Ascending aorta (tissue), 2 donors: Measurements from ENCODE around the gene ADGRB2. TPM values are rescaled to one million over a fixed set of nuclear protein-coding genes. Genes with fewer than 3 reads are reported as not detected.

Experiments
- DNase-seq, 2 donors: peaks; one replicate each; pipeline ENCODE4 v3.0.0-alpha.2; 2019; ENCODE audit warnings: low spot score in 2 of 2
- H3K27ac ChIP-seq, 2 donors: fragments of 200-600 bp; sonication (generic); one replicate each; pipeline ENCODE4 v1.5.1; 2016 to 2017; ENCODE audit warnings: mild to moderate bottlenecking in 1 of 2
- H3K27me3 ChIP-seq: fragments of 200-600 bp; sonication (generic); one replicate; pipeline ENCODE4 v1.5.1; 2017
- H3K36me3 ChIP-seq, 2 donors: fragments of 200-600 bp; sonication (generic); one replicate each; pipeline ENCODE4 v1.5.1; 2016
- H3K4me1 ChIP-seq, 2 donors: fragments of 200-600 bp; sonication (generic); one replicate each; pipeline ENCODE4 v1.5.1; 2016 to 2017; ENCODE audit warnings: mild to moderate bottlenecking in 1 of 2
- H3K4me3 ChIP-seq, 2 donors: fragments of 200-600 bp; sonication (generic); one replicate each; pipeline ENCODE4 v1.5.1; 2016 to 2017; ENCODE audit warnings: mild to moderate bottlenecking in 1 of 2
- H3K9me3 ChIP-seq, 2 donors: fragments of 200-600 bp; sonication (generic); one replicate each; pipeline ENCODE4 v1.5.1; 2016
- intact Hi-C: fragments of 100-400 bp; cut with DNase I; formaldehyde crosslinking; loops from one replicate; pipeline ENCODE4 v1.15.1; 2023
- total RNA-seq: library from RNA; depleted of rRNA; stranded (reverse); fragments of >200 nt; gene quantifications from one replicate; pipeline ENCODE4 v1.1.0, GENCODE V29; 2016
- TF ChIP-seq, protein P1 (sequence below), 3 experiments: fragments of 200-600 bp in 2 of 3; fragments of 450-650 bp in 1 of 3; sonication (generic) in 2 of 3; IDR thresholded peaks; one replicate each; pipeline ENCODE4 v1.5.1; 2016 to 2019; ENCODE audit warnings: antibody characterized with exemption in 3 of 3, mild to moderate bottlenecking in 1 of 3, moderate library complexity in 1 of 3

ADGRB2 gene
- total RNA-seq, 1 donor from 2014 or later, result 1.9 TPM

DNA sequence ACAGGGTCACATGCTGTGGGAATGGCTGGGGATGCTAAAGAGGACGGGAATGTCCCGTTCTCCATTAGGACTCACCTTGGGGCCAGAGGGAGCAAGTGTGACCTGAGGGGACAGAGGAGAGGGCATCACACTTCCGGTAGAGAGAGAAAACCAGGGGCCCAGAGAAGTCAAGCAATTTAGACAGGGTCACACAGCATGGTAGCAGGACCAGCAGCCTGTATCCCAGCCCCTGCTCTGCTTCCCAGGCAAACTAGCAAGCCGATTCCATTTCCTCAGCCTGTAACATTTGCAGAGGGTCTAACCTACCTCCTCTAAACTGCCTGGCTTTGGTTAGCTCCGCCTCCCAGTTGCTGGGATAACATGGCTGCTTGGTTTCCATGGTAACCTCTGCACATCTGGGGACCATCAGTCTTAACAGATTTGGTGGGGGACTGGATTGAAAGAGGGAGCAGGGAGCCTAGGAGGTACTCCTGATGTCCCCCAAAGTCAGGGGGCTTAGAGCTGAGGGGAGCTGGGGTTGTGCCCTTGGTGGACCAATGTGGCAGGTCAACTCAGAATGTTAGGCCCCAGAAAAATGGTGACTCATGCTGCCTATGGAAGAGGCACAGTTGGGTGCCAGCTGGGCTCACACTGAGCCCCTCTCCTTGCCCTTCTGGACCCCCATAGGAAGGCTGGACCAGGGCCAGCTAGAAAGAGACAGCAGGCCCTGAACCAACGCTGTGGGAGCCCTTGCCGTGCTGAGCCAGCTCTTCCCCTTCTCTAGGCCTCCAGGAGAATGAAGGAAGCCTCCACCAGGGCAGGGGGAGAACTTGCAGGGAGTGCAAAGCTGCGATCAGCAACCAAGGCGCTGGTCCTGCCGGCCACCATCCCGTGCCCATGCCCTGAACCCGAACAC lies 69.8 kb downstream of the ADGRB2 start:
- intact Hi-C loops, result no loop called here
- Histone ChIP-seq H3K36me3 (peaks cover 78 to 85% of the 10 kb centered on the region in 2 donors), H3K27ac (no peak overlapping the region), H3K9me3 (no peaks in the 10 kb centered on the region), H3K27me3 (no peaks in the 10 kb centered on the region), H3K4me1 (peaks cover 0 to 1% of the 10 kb centered on the region in 2 donors), H3K4me3 (no peak overlapping the region)
- TF ChIP-seq, protein P1, sequence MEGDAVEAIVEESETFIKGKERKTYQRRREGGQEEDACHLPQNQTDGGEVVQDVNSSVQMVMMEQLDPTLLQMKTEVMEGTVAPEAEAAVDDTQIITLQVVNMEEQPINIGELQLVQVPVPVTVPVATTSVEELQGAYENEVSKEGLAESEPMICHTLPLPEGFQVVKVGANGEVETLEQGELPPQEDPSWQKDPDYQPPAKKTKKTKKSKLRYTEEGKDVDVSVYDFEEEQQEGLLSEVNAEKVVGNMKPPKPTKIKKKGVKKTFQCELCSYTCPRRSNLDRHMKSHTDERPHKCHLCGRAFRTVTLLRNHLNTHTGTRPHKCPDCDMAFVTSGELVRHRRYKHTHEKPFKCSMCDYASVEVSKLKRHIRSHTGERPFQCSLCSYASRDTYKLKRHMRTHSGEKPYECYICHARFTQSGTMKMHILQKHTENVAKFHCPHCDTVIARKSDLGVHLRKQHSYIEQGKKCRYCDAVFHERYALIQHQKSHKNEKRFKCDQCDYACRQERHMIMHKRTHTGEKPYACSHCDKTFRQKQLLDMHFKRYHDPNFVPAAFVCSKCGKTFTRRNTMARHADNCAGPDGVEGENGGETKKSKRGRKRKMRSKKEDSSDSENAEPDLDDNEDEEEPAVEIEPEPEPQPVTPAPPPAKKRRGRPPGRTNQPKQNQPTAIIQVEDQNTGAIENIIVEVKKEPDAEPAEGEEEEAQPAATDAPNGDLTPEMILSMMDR (IDR thresholded peaks at IDR 0.05), result no peak
- DNase-seq, result no peak

DNA sequence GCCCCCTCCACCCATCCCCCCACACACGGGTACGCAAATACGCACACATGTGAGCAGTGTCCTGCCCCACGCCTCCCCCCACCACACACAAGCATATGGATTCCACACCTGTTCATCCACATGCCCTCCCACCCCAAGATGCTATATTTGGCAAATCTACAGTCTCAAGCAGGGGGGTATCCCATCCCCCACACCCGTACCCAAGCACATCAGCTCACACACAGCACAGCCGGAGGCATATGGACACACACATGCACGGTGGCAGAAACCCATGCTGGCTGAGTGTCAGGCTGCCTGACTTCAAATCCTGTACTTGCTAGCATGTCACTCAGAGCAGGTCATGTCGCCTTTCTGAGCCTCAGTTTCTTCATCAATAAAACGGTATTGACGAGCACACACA lies 70.9 kb downstream of the ADGRB2 start:
- H3K36me3 ChIP-seq, result peaks cover 79 to 87% of the 10 kb centered on the region in 2 donors

DNA sequence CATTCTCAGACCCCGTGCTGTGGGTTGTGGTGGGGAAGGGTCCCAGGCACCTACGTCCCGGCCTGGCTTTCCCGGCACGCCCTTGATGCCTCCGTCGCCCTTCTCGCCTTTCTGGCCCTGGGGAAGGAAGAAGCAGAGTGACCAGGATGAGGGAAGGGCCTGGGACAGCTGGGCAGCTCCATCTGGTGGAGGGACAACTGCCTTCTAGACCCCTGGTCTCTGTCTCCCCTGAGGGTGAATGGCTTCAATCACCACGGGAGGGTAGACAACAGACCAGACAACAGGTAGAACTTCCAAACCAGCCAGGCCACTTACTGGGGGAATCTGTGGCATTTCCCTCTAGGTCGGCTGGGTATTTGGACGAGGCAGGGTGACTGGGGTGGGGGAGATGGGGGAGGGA lies 72.2 kb downstream of the ADGRB2 start:
- no peak overlapping the region for H3K4me3 ChIP-seq
- TF ChIP-seq, protein P1 (IDR thresholded peaks at IDR 0.05), result no peak
- H3K27ac ChIP-seq, result no peak overlapping the region
- no peaks in the 10 kb centered on the region for H3K27me3 ChIP-seq
- no peak for DNase-seq
- H3K36me3 ChIP-seq, result peaks cover 66 to 83% of the 10 kb centered on the region in 2 donors
- intact Hi-C loops, result no loop called here
- H3K4me1 ChIP-seq, result no peaks in the 10 kb centered on the region
- H3K9me3 ChIP-seq, result no peaks in the 10 kb centered on the region

More for the DNA sequence above, 70.9 kb downstream of the ADGRB2 start:
- DNase-seq, result no peak
- TF ChIP-seq, protein P1 (IDR thresholded peaks at IDR 0.05), result no peak
- H3K27ac ChIP-seq, result no peak overlapping the region
- intact Hi-C loops, result no loop called here
- H3K27me3 ChIP-seq, result no peaks in the 10 kb centered on the region
- no peak overlapping the region for H3K4me3 ChIP-seq
- no peaks in the 10 kb centered on the region for H3K9me3 ChIP-seq
- H3K4me1 ChIP-seq, result no peaks in the 10 kb centered on the region

- TF ChIP-seq, protein P1 (IDR thresholded peaks at IDR 0.05), result no peak
- Histone ChIP-seq H3K27me3 (no peaks in the 10 kb centered on the region), H3K4me3 (no peak overlapping the region), H3K4me1 (no peaks in the 10 kb centered on the region), H3K36me3 (peaks cover 64 to 78% of the 10 kb centered on the region in 2 donors), H3K27ac (no peak overlapping the region), H3K9me3 (no peaks in the 10 kb centered on the region)
- intact Hi-C loops, result no loop called here
- DNase-seq, result no peak
Observed at GRCh38 chr1:31691446-31691845, 72.7 kb downstream of the ADGRB2 start.

- Histone ChIP-seq H3K27ac (no peak overlapping the region), H3K4me1 (no peaks in the 10 kb centered on the region), H3K27me3 (no peaks in the 10 kb centered on the region), H3K9me3 (no peaks in the 10 kb centered on the region), H3K36me3 (peaks cover 64 to 78% of the 10 kb centered on the region in 2 donors), H3K4me3 (no peak overlapping the region)
- TF ChIP-seq, protein P1 (IDR thresholded peaks at IDR 0.05), result no peak
- intact Hi-C loops, result no loop called here
- no peak for DNase-seq
Observed at GRCh38 chr1:31690921-31691320, 73.2 kb downstream of the ADGRB2 start.
